ENCODE results near the gene ATP1A2.

- TF ChIP-seq TEAD4 (CRISPR knock-in tag; IDR thresholded peaks at IDR 0.05) (no peak), USF1 (CRISPR knock-in tag; IDR thresholded peaks at IDR 0.05) (no peak), CTCF (IDR thresholded peaks at IDR 0.05) (no peak), ESRRA (CRISPR knock-in tag; IDR thresholded peaks at IDR 0.05; ENCODE audit: borderline replicate concordance) (no peak)
Observed at GRCh38 chr1:160123726-160124125, 8.2 kb downstream of the ATP1A2 start.

Data from WTC11 (cell line).